ENCODE results near the gene KRT17.
"Not testable (repeated sequence)": the region's sequence is repeated elsewhere in the genome, so short reads cannot be mapped to it uniquely, and the experiment has no call there.

- TF ChIP-seq CTCF (IDR thresholded peaks at IDR 0.05; ENCODE audit: borderline replicate concordance, extremely low read depth, low read length, poor library complexity, severe bottlenecking); EZH2 (IDR thresholded peaks at IDR 0.05; ENCODE audit: borderline replicate concordance, low read depth, low read length, severe bottlenecking): not testable (repeated sequence)
These were observed 9.6 kb downstream of the KRT17 start for GRCh38 chr17:41614767-41615166.
